Measurements from ENCODE around the gene CLSTN2. TPM values are rescaled to one million over a fixed set of nuclear protein-coding genes. Genes with fewer than 3 reads are reported as not detected.
"Not testable (repeated sequence)": the region's sequence is repeated elsewhere in the genome, so short reads cannot be mapped to it uniquely, and the experiment has no call there.

Gene CLSTN2
- total RNA-seq, 1 donor from 2014 or later = 65.0 TPM

GRCh38 chr3:140420621-140421357 lies 485.8 kb downstream of the CLSTN2 start:
- Mint-ChIP-seq H3K27me3 (ENCODE audit: low read depth) (no peaks in the 10 kb centered on the region), H3K27ac (ENCODE audit: unreplicated experiment) (peak overlapping the region; percentile 95), H3K4me3 (ENCODE audit: unreplicated experiment) (peak overlapping the region; percentile 43), H3K9me3 (ENCODE audit: low read depth) (no peaks in the 10 kb centered on the region), H3K36me3 (ENCODE audit: low read depth) (no peaks in the 10 kb centered on the region), H3K4me1 (ENCODE audit: low read depth) (peaks cover 62% of the 10 kb centered on the region)
- TF ChIP-seq, protein P1, sequence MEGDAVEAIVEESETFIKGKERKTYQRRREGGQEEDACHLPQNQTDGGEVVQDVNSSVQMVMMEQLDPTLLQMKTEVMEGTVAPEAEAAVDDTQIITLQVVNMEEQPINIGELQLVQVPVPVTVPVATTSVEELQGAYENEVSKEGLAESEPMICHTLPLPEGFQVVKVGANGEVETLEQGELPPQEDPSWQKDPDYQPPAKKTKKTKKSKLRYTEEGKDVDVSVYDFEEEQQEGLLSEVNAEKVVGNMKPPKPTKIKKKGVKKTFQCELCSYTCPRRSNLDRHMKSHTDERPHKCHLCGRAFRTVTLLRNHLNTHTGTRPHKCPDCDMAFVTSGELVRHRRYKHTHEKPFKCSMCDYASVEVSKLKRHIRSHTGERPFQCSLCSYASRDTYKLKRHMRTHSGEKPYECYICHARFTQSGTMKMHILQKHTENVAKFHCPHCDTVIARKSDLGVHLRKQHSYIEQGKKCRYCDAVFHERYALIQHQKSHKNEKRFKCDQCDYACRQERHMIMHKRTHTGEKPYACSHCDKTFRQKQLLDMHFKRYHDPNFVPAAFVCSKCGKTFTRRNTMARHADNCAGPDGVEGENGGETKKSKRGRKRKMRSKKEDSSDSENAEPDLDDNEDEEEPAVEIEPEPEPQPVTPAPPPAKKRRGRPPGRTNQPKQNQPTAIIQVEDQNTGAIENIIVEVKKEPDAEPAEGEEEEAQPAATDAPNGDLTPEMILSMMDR (IDR thresholded peaks at IDR 0.05) = peak; percentile 65
- DNase-seq (ENCODE audit: low spot score) = no peak

DNA sequence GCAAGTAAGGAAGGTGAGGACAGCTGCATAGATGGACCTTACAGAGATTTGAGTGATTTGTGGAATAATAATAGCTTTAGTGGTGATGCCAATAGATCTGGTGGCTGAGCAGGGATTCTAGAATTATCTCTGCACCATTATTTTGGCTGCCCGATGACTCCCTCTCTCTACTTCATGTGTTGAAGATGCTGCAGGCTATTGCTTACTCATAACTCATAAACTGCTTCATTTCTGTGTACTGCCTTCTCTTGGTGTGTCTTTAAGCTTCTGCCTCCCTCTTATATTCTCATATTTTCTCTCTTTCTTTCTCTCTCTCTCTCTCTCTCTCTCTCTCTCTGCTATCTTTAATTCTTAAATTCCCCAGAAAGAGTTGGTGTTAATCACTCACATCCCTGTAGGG lies 486.9 kb downstream of the CLSTN2 start:
- no peak for DNase-seq (ENCODE audit: low spot score)
- H3K36me3 Mint-ChIP-seq (ENCODE audit: low read depth) = no peaks in the 10 kb centered on the region
- peak overlapping the region; percentile 61 for H3K27ac Mint-ChIP-seq (ENCODE audit: unreplicated experiment)
- H3K9me3 Mint-ChIP-seq (ENCODE audit: low read depth) = no peaks in the 10 kb centered on the region
- H3K4me1 Mint-ChIP-seq (ENCODE audit: low read depth) = peaks cover 59% of the 10 kb centered on the region
- H3K27me3 Mint-ChIP-seq (ENCODE audit: low read depth) = no peaks in the 10 kb centered on the region
- TF ChIP-seq, protein P1 (IDR thresholded peaks at IDR 0.05) = no peak
- no peak overlapping the region for H3K4me3 Mint-ChIP-seq (ENCODE audit: unreplicated experiment)

DNA sequence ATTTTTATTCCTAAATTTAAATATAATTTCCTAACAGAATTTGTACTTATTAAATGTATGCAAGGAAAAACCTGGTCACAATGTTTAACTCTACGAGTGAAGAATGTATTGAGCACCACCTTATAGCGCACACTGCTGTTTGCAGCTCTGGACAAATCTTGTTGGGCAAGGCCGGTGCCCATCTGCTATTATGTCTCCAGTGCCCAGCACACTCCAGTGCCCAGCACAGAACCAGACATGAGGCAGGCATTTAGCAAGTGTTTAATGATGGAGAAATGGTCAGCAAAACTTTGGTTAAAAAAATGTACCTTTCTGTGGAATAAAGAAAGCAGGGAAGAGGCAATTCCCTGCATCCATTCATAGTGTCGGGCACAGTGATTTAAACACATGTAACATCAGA lies 488.2 kb downstream of the CLSTN2 start:
- Mint-ChIP-seq H3K27me3 (ENCODE audit: low read depth) (no peaks in the 10 kb centered on the region), H3K4me3 (ENCODE audit: unreplicated experiment) (no peak overlapping the region), H3K27ac (ENCODE audit: unreplicated experiment) (peak overlapping the region; percentile 91), H3K9me3 (ENCODE audit: low read depth) (no peaks in the 10 kb centered on the region), H3K36me3 (ENCODE audit: low read depth) (no peaks in the 10 kb centered on the region), H3K4me1 (ENCODE audit: low read depth) (peaks cover 52% of the 10 kb centered on the region)
- DNase-seq (ENCODE audit: low spot score) = no peak
- TF ChIP-seq, protein P1 (IDR thresholded peaks at IDR 0.05) = no peak

- not testable (repeated sequence) for DNase-seq (ENCODE audit: low spot score); H3K27me3 Mint-ChIP-seq (ENCODE audit: low read depth); H3K4me3 Mint-ChIP-seq (ENCODE audit: unreplicated experiment); H3K9me3 Mint-ChIP-seq (ENCODE audit: low read depth); H3K36me3 Mint-ChIP-seq (ENCODE audit: low read depth)
- Mint-ChIP-seq H3K27ac (ENCODE audit: unreplicated experiment) (peak overlapping the region; percentile 91), H3K4me1 (ENCODE audit: low read depth) (peaks cover 51% of the 10 kb centered on the region)
Observed at GRCh38 chr3:140423574-140423973, 488.6 kb downstream of the CLSTN2 start.

DNA sequence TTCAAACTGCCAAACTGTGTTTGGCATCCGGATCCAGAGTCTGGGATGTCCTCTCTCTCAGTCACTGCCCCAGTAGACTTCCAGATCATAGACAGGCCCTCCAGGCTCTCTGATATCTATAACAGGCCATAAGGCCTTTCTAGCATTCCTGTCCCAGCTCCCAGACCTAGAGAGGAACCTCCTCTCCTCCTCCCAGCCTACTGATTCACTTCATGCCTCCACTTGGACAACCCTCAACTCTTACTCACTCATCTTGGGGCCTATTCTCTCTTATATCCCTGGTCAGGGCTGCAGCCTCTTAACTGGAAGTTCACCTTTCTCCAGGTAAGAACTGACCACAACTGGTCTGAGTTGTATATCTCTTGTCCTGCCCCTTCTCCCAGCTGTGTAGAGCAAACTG lies 489.2 kb downstream of the CLSTN2 start:
- H3K27me3 Mint-ChIP-seq (ENCODE audit: low read depth) = no peaks in the 10 kb centered on the region
- no peak overlapping the region for H3K4me3 Mint-ChIP-seq (ENCODE audit: unreplicated experiment)
- H3K36me3 Mint-ChIP-seq (ENCODE audit: low read depth) = no peaks in the 10 kb centered on the region
- H3K4me1 Mint-ChIP-seq (ENCODE audit: low read depth) = peaks cover 51% of the 10 kb centered on the region
- H3K27ac Mint-ChIP-seq (ENCODE audit: unreplicated experiment) = peak overlapping the region; percentile 43
- no peaks in the 10 kb centered on the region for H3K9me3 Mint-ChIP-seq (ENCODE audit: low read depth)
- no peak for DNase-seq (ENCODE audit: low spot score)
- TF ChIP-seq, protein P1 (IDR thresholded peaks at IDR 0.05) = no peak

DNA sequence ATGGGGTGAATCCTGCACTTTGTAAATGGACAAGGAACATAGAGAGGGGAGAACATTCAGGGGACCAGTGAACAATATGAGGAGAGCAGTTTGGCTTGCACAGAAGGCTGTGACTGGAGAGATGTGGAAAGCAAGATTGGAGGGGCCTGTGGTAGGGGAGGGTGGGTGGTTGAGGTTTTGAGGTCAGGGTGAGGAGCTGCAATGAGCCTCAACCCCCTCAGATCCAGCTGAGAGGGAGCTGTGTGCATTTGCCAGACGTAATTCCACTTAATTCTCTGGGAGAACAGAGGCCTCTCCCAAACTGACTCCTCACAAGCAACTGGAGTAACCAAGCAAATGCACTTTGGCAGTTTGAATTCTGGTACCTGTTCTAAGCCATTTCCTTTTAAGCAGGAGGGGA lies 489.7 kb downstream of the CLSTN2 start:
- TF ChIP-seq, protein P1 (IDR thresholded peaks at IDR 0.05) = no peak
- no peak overlapping the region for H3K27ac Mint-ChIP-seq (ENCODE audit: unreplicated experiment)
- H3K27me3 Mint-ChIP-seq (ENCODE audit: low read depth) = no peaks in the 10 kb centered on the region
- H3K36me3 Mint-ChIP-seq (ENCODE audit: low read depth) = no peaks in the 10 kb centered on the region
- H3K9me3 Mint-ChIP-seq (ENCODE audit: low read depth) = no peaks in the 10 kb centered on the region
- H3K4me3 Mint-ChIP-seq (ENCODE audit: unreplicated experiment) = no peak overlapping the region
- no peak for DNase-seq (ENCODE audit: low spot score)
- H3K4me1 Mint-ChIP-seq (ENCODE audit: low read depth) = peaks cover 50% of the 10 kb centered on the region
